Stimulated activated CD4-positive, alpha-beta T cell treated with anti-CD3 and anti-CD28 coated beads, Interleukin-12 subunit alpha, Interleukin-12 subunit beta, amount 100 ng/mL, for 24 hours (primary cell): ENCODE results near the gene IL1R1.

Source experiments
- DNase-seq, 2 experiments: peaks; one replicate each; pipeline ENCODE4 v3.0.0-alpha.2; 2020; ENCODE audit warnings: low read depth in 2 of 2

Gene IL1R1

DNA sequence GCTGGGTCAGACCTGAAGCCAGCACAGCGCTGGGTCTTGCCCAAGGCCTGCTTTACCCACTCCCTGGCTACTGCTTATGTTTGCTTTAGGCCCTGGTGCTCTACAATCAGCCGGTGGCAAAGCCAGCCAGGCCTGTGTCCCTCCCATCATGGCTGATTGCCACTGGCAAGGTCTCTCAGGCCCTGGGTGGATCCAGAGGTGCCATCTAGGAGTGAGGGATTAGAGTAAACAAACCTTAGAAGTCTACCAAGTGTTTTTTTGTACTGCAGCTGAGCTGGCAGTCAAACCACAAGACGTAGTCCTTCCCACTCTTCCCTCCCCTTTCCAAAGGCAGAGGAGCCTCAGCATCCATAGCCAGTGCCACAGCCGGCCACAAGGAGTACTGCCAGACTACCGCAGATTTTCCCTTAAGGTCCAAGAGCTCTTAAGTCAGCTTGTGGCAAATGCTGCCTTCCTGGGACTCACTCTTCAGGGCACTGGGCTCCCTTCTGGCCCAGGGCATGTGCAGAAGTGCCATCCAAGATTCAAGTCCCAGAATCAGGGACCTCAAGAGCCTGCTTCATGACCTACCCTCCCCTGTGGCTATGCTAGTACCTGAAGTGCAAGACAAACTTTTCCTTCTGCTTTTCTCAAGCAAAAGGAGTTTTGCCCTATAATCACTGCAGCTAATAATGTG lies 64.3 kb downstream of the IL1R1 start:
- DNase-seq, result no peak

DNA sequence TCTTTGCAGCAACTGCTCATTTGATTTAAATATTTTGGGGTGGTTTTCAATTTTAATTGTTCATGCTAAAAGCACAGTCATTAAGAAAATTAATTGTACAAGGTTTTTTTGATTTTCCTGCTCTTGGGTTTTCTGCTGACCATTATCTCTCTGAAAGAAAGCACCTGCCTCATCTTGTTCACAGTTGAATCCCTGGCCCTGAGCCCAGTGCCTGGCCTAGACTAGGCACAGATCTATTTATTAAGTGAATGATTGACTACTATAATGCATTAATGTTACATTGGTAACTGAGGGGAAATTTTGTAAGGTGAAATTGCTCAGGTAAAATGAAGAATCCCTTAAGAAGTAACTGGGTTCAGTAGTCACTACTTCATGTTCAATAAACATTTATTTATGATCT lies 66.2 kb downstream of the IL1R1 start:
- no peak for DNase-seq

DNA sequence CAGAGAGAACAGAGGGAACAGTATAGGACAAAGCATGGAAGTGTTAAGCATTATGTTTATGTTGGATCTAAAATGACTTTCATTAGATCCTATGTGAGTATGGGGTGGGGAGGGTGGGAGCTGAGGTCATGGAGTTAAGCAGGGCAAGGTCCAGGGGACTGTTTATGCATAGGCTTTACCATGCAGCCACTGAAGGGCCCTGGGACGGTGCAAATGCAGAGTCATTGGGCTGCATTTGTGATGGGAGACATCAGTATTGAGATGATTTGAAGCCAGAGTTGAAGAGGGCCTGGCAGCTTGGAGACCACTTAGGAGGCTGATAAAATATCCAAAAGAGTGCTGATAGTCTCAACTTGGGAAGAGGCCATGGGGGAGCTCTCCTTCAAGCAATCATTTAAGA lies 66.9 kb downstream of the IL1R1 start:
- DNase-seq, result no peak

DNA sequence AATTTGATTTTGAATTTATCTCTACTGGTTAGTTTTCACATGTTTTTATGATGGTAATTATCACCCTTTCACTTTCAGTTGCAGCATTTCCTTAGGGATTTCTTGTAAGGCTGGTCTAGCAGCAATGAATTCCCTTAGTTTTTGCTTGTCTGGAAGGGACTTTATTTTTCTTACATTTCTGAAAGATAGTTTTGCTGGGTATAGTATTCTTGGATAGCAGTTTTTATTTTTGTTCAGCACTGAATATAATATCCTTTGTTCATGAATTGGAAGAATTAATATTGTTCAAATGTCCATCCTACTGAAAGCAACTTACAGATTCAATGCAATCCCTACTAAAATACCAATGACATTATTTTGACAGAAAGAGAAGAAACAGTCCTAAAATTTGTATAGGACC lies 74.5 kb downstream of the IL1R1 start:
- no peak for DNase-seq

DNA sequence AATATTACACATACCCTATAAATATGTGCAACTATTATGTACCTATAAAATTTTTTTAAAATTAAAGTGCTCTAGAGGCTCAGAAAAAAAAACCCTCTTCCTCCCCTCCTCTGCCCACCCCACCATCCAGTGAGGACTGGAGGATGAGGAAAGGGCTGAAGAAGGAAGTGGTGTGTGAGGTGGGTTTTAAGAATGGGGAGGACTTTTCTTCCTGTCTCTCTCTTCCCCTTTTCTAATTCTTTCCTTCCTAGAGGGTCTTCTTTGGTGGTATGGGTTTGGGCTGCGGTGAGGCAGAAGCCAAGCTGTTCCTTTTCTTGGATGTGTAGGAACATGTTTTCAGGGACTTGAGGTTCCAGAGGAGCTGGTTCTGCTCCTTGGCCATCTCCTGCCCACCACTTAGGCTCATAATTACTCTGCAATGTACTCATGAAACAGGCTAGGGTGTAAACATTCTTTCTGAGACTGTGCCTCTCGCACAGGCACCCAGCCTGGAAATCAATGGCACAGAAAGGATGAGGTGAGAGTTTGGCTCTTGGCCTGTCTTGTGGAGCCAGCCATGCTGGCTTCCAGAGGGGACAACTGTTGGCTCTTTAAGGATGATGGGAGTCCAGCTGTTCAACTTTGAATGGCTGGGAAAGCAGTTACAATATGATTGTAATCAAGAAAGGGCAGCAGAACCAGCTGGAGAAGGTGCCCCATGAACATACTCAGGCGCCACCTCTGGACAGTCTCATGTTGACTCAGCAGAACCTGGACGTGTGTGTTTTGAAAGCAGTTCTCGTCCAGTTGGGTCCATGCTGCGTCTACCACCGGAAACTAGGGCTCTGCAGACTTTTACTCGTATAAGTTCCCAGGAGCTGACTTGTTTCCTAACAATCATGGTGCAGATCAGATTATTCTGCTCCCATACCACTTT lies 82.5 kb downstream of the IL1R1 start:
- DNase-seq, result no peak

DNA sequence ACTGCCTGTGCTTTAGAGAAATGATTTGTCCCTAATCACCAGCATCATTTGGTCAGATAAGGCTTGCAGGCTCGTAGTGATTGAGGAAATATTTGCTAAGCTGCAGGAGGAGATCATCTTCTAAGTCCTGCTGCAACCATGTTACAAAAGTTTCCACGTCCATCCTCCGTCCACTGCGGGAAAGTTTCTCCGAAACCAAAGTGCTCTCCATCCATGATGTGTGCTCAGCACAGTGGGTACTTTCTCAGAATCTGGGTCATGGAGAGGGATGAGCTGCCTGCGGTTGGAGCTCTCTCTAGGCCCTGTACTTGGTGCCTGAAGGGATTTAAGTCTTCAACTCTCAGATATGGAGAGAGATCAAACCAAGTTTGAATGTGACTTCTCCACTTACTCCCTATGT lies 83.6 kb downstream of the IL1R1 start:
- no peak for DNase-seq

DNA sequence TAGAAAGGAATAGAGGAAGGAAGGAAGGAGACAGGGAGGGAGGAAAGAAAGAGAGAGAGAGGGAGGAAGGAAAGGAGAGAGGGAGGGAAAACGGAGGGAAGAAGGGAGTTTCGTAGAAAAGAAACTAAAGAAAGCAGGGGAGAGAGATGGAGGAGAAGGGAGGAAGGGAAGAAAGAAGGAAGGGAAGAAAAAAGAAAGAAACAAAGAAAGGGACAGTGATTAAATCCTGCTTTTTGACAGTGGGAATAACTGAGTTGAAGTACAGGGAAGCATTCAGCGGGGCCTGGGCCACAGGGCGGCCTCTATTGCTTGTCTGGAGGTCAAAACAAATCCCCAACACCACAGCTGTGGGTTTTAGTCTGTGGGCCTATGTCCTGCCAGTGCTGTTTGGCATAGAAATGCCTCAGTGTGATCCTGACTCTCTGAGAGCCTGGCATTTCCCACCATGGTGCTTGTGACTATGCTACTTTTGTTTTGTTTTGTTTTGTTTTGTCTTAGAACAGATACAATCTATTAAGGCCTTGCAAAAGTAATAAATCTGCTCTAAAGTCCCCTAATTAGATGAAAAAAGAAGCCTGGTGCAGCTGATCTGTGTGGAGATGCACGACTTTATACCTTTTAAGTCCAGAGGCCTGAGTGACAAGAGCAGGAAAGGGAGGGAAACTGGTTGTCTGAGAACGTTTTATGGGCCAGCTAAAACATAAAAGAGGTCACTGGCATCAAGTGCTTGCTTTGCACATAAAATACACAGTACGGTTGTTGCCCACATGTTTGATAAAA lies 84.3 kb downstream of the IL1R1 start:
- no peak for DNase-seq

DNA sequence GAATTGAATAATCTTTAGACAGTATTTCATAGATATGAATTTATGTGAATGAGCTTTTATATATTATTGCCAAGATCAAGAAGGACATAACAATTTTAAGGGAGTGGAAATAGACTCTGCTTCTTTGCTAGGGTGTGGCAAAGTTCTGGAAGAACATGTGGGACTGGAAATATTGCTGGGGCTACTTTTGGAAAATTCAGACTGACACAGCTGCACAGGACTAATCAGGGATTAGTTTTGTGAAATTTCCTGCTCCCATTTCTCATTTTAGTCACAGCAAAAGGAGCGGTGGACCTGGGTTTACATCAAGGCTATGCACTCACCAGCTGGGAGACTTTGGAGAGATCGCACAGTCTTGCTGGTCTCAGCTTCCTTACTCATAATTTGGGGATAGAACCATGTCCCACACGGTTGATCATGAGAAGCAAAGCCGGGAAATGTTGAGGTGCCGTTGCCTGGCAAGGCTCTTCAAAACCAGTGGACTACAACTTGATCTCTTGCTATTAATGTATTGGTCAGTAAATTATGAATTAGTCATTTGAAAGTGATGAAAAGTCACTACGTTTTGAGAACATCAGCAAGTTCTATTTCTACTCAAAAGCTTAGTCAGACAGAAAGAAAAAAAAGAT lies 86.7 kb downstream of the IL1R1 start:
- no peak for DNase-seq
